Pancreas (tissue), 10 donors: Measurements from ENCODE around the gene ZNF784. TPM values are rescaled to one million over a fixed set of nuclear protein-coding genes. Genes with fewer than 3 reads are reported as not detected.

Experiments used
- ATAC-seq, 4 donors: fragments of 200-7000 bp; cut with Tn5 transposase; one replicate each; pipeline versions ENCODE4 v1.8.0 to v1.9.1; 2020; ENCODE audit warnings: mild to moderate bottlenecking in 4 of 4, moderate library complexity in 4 of 4
- DNase-seq, 6 donors: peaks; one replicate each; pipeline ENCODE4 v3.0.0-alpha.2; 2020
- FAIRE-seq: peaks from 2 replicates; lab custom pipeline; 2012; peaks lifted over from hg19 to GRCh38; lab: Jason Lieb, UNC
- H3K27ac ChIP-seq, 4 donors: fragments of 200-600 bp; sonication (generic); 1 replicate in 3 of 4; 2 replicates in 1 of 4; pipeline versions ENCODE4 v1.5.0 to v1.8.0; 2020
- H3K27me3 ChIP-seq, 4 donors: fragments of 200-600 bp; one replicate each; pipeline ENCODE4 v1.8.0; 2021
- H3K36me3 ChIP-seq, 3 donors: fragments of 200-600 bp; sonication (generic) in 1 of 3; one replicate each; pipeline versions ENCODE4 v1.5.0 to v1.8.0; 2020 to 2021
- H3K4me1 ChIP-seq, 3 donors: fragments of 200-600 bp; one replicate each; pipeline ENCODE4 v1.8.0; 2021
- H3K4me3 ChIP-seq, 4 donors: fragments of 200-600 bp; sonication (generic) in 2 of 4; one replicate each; pipeline versions ENCODE4 v1.5.0 to v1.8.0; 2020 to 2021
- H3K9me3 ChIP-seq, 4 donors: fragments of 200-600 bp; one replicate each; pipeline ENCODE4 v1.8.0; 2021
- CTCF ChIP-seq, 4 donors: fragments of 200-600 bp; sonication (generic) in 3 of 4; IDR thresholded peaks; one replicate each; pipeline versions ENCODE4 v1.5.0 to v1.8.0; 2021; ENCODE audit warnings: antibody characterized with exemption in 4 of 4
- WGBS, 2 donors: extraction: QIAGEN DNeasy Blood & Tissue Kit; methylation state at CpG; one replicate each; pipeline ENCODE4 v1.1.7; 2013; 5-methylcytosine and 5-hydroxymethylcytosine counted together
- intact Hi-C, 3 donors: fragments of 100-400 bp; cut with DNase I; formaldehyde crosslinking; loops; one replicate each; pipeline versions ENCODE4 v1.11.1 to v1.14.2; 2022
- polyA plus RNA-seq, 2 donors: library from polyadenylated mRNA; stranded (reverse); fragments of 200-250 nt; gene quantifications; one replicate each; pipeline ENCODE4 v1.2.3, GENCODE V29; 2013
- total RNA-seq, 6 donors: library from RNA; stranded (reverse); fragmentation: NEBNext Ultra II Directional in 4 of 6; extraction: Animal tissue kit (Norgen Biotek cat#: 25700) in 4 of 6; gene quantifications; one replicate each; pipeline versions ENCODE4 v1.2.1 to v1.2.4, GENCODE V29; 2021 to 2023
- donor health status: healthy with polysubstance abuse.
- donor health status: DM: no; HTN: no; CAD: no; lungs with moderate emphysema.
- donor health status: DM: no; HTN: no; CAD: no.
- donor health status: control.
- donor health status: control.
- donor health status: Bipolar disorder and iron deficiency.
- donor health status: DM: yes; HTN: yes; CAD: no.
- donor health status: DM: no; HTN: no; CAD: no.
- donor health status: DM: no; HTN: no; CAD: no.
- donor health status: DM: yes; HTN: yes; CAD: no.

The ZNF784 gene
- total and polyA plus RNA-seq, 8 donors, result 3.7 to 12.9 (median 5.1) TPM

DNA sequence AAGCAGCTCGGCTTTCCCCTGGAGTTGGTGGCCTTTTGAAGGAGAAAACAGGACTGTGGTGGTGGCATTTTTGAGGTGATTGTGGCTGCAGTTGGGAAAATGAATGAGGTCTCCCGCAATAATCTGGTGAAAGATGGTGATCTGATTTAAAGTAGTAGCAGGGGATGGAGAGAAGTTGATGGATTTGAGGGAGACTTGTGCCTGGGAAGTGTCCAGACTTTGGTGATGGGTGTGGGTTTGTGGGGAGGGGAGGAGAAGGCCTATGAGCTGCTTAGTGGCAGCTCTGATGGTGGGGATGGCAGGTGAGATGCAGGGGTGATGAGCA, 46.6 kb upstream of the ZNF784 start:
- no peak for FAIRE-seq
- TF ChIP-seq CTCF (IDR thresholded peaks at IDR 0.05), result no peak
- Histone ChIP-seq H3K9me3 (no peaks in the 10 kb centered on the region), H3K36me3 (peaks cover 8 to 40% (median 18%) of the 10 kb centered on the region in 3 donors), H3K4me1 (peaks cover 0 to 5% (median 1%) of the 10 kb centered on the region in 3 donors), H3K27ac (no peak overlapping the region), H3K4me3 (no peak overlapping the region), H3K27me3 (no peaks in the 10 kb centered on the region)
- WGBS, 2 donors, result 65 to 71% methylated on average over 2 of the region's 2 CpGs
- no peak for ATAC-seq
- intact Hi-C loops, result no loop called here
- no peak for DNase-seq

DNA sequence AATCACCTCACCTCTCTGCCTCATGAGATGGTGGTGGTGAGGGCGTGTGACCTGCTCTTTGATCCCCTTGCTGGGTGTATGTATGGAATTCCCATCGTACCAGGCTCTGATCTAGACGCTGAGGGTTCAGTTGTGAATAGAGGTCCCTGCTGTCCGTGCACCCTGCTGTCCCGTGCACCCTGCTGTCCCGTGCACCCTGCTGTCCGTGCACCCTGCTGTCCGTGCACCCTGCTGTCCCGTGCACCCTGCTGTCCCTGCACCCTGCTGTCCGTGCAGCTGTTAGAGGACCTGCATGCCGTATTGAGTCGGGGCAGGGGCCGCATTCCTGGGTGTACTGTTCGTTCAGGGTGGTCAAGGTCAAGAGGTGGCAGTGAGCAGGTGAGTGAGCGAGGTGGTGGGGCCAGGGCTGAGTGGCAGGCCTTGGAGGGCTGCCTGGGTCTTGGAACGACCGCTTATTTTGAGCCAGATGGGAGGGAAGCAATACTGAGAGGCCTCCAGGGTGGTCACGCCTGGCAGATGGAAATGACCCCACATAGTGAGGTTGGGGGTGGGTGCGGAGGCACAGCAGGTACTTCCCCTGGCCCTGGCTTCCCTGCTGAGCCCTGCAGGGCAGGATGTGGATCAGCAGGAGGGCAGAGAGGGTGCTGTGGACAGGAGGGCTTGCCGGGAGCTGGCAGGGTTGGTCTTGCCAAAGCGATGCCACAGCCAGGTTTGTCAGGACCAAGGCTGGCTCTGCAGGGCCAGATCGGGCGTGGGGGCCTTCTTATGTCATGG, 46.1 kb upstream of the ZNF784 start:
- intact Hi-C loops, result no loop called here
- no peaks in the 10 kb centered on the region for H3K27me3 ChIP-seq
- H3K9me3 ChIP-seq, result no peaks in the 10 kb centered on the region
- DNase-seq (peak in 4 of 6 donors; percentile 55 to 95 (median 62)), ATAC-seq (no peak), FAIRE-seq (no peak)
- peaks cover 0 to 2% (median 0%) of the 10 kb centered on the region in 3 donors for H3K4me1 ChIP-seq
- TF ChIP-seq CTCF (IDR thresholded peaks at IDR 0.05), result no peak
- peaks cover 11 to 46% (median 21%) of the 10 kb centered on the region in 3 donors for H3K36me3 ChIP-seq
- 66 to 67% methylated on average over 23 of the region's 23 CpGs for WGBS, 2 donors
- H3K4me3 ChIP-seq, result no peak overlapping the region
- H3K27ac ChIP-seq, result no peak overlapping the region

- Histone ChIP-seq H3K4me3 (no peak overlapping the region), H3K4me1 (peaks cover 0 to 2% (median 0%) of the 10 kb centered on the region in 3 donors), H3K27ac (no peak overlapping the region), H3K27me3 (no peaks in the 10 kb centered on the region), H3K36me3 (peaks cover 11 to 46% (median 21%) of the 10 kb centered on the region in 3 donors), H3K9me3 (no peaks in the 10 kb centered on the region)
- DNase-seq, result peak in 1 of 6 donors; percentile 74
- no peak for TF ChIP-seq CTCF (IDR thresholded peaks at IDR 0.05)
- FAIRE-seq, result no peak
- intact Hi-C loops, result no loop called here
- ATAC-seq, result no peak
- WGBS, 2 donors, result 85 to 87% methylated on average over 36 to 43 of the region's 43 CpGs
These were observed 45.3 kb upstream of the ZNF784 start for GRCh38 chr19:55669418-55670279.

DNA sequence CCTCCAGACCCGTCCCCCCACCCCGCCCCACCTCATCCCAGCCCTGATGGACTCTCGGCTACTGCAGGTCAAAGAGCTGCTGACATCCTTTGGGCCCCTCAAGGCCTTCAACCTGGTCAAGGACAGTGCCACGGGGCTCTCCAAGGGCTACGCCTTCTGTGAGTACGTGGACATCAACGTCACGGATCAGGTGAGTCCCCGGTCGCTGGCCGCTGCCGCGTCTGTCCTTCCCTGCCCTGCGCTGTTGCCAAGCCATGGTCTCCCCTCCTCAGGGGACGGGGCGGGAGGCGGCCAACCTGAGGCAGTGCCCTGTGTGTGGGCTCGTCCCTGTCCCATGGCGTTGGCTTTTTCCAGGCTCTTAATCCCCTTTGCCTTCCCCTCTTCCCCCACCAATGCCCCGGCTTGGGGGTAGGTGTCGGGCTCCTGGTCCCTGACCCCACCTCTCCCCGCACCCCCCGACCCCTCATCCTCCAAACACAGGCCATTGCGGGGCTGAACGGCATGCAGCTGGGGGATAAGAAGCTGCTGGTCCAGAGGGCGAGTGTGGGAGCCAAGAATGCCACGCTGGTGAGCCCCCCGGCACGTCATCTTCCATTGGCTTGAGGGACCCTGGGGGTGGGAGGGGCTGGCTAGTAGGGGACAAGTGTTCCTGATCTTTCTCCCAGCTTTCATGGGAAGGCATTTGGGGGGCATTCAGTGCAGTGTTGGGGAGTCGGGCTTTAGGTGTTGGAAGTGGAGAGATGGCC, 44.4 kb upstream of the ZNF784 start:
- intact Hi-C loops, result no loop called here
- Histone ChIP-seq H3K27ac (no peak overlapping the region), H3K4me1 (no peaks in the 10 kb centered on the region), H3K9me3 (no peaks in the 10 kb centered on the region), H3K4me3 (no peak overlapping the region), H3K36me3 (peaks cover 11 to 54% (median 28%) of the 10 kb centered on the region in 3 donors), H3K27me3 (no peaks in the 10 kb centered on the region)
- ATAC-seq, result no peak
- WGBS, 2 donors, result 85% methylated on average over 30 of the region's 30 CpGs
- FAIRE-seq, result no peak
- DNase-seq, result peak in 1 of 6 donors; percentile 70
- TF ChIP-seq CTCF (IDR thresholded peaks at IDR 0.05), result no peak
